Suprapubic skin (tissue), 3 donors: Measurements from ENCODE around the gene DPEP2.

Source experiments
- CTCF ChIP-seq, 2 donors: fragments of 200-600 bp in 1 of 2; fragments of 450-650 bp in 1 of 2; sonication (generic) in 1 of 2; IDR thresholded peaks; one replicate each; pipeline ENCODE4 v1.5.1; 2016 to 2019; ENCODE audit warnings: antibody characterized with exemption in 2 of 2, mild to moderate bottlenecking in 1 of 2, moderate library complexity in 1 of 2
- POLR2A ChIP-seq, 2 donors: fragments of 450-650 bp; IDR thresholded peaks; one replicate each; pipeline ENCODE4 v1.6.1; 2017; ENCODE audit warnings: antibody characterized with exemption in 2 of 2, mild to moderate bottlenecking in 2 of 2, moderate library complexity in 2 of 2

DNA sequence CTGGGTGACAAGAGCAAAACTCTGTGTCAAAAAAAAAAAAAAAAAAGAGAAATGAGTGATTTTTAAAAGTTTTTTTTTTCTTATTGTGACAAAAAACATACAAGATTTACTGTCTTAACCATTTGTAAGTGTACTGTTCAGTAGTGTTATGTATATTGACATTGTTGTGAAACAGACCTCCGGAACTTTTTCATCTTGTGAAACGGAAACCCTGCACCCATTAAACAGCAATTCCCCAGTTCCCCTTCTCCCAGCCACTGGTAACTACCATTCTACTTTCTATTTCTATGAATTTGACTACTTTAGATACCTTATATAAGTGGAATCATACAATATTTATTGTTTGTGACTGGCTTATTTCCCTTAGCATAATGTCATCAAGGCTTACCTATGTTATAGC is 42.5 kb upstream of the DPEP2 start:
- TF ChIP-seq CTCF (IDR thresholded peaks at IDR 0.05): no peak
- TF ChIP-seq POLR2A (IDR thresholded peaks at IDR 0.05): no peak
